C4-2B (cell line): ENCODE measurements around the gene ZNF724.
"Not testable (repeated sequence)": the region's sequence is repeated elsewhere in the genome, so short reads cannot be mapped to it uniquely, and the experiment has no call there.

Experiments
- H3K27ac ChIP-seq: fragments of 450-650 bp; 2 replicates; pipeline ENCODE4 v1.5.1; 2017
- CTCF ChIP-seq: fragments of 450-650 bp; conservative IDR thresholded peaks from 2 replicates; pipeline ENCODE4 v1.5.1; 2017; ENCODE audit warnings: mild to moderate bottlenecking
- ZFX ChIP-seq: fragments of 450-650 bp; IDR thresholded peaks from 2 replicates; pipeline ENCODE4 v1.6.1; 2017

The ZNF724 gene

DNA sequence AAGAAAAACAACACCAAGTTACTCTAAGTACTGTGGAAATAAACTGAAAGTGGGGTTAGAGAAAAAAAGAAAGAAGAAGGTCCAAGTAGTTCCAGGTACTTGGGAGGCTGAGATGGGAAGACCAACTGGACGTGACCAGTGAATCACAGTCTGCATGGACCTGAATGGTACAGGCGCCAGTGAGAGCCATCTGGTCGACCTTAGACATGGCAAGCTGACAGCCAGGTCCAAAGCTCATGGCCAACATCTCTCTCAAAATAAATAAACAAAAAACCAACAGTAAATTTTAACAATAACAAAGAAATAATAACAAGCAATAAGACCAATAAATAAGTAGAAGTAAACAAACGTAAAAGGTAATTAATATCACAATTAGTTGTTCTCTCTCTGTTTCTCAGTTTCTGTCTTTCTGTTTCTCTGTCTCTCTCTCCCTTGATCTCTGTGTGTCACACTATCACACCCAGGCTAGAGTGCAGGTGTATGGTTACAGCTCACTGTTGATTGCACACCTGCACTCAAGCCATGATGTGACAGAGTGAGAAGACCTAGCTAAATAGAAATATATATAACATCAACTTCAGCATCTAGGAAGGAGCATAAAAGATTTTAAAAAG, 31.6 kb upstream of the ZNF724 start:
- H3K27ac ChIP-seq = no peak overlapping the region

DNA sequence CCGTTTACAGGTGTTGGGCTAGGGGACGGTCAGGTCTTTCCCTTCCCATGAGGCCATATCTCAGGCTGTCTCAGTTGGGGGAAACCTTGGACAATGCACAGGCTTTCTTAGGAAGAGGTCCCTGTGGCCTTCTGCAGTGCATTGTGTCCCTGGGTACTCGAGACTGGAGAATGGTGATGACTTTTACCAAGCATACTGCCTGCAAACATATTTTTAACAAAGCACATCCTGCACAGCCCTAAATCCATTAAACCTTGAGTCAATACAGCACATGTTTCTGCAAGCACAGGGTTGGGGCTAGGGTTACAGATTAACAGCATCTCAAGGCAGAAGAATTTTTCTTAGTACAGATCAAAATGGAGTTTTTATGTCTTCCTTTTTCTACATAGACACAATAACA, 27.9 kb upstream of the ZNF724 start:
- not testable (repeated sequence) for H3K27ac ChIP-seq

More for the DNA sequence above, 31.6 kb upstream of the ZNF724 start:
- TF ChIP-seq CTCF = no peak

DNA sequence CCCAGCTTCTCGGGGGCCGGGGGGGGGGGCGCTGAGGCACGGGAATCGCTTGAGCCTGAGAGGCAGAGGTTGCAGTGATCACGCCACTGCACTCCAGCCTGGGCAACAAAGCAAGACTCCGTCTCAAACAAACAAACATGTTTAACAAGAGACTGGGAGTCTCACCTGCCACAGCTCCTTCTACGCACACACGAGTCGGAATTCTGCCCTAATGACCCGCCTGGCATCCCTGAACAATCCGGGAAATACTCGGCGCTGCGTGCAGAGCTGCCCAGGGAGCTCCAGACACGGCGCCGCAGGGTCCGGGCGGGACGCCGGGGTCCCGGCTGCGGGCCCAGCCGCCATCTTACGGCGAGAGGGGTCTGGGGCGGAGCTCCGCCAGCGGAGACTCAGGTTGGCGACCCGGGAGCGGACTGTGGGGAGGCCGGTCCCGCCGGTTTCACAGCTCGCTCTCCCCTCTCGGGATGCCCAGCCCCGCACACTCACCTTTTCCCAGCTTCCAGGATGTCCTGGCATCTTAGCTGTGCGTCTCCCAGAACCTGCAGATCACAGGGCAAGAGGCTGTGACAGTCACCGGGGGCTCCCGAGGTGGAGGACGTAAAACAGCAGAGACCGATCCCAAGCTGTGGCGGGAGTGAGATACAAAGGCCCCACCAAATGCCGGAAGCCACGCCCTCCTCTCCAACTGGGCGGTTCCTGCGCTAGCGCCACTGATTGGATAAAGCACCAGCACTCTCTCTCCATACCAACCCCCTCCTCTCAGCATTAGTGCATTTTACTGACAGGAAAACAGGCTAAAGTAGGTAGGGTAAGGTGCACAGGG, 23.6 kb upstream of the ZNF724 start:
- no peak for TF ChIP-seq CTCF
- TF ChIP-seq ZFX = peak; percentile 55
- peak overlapping the region; percentile 84 for H3K27ac ChIP-seq

DNA sequence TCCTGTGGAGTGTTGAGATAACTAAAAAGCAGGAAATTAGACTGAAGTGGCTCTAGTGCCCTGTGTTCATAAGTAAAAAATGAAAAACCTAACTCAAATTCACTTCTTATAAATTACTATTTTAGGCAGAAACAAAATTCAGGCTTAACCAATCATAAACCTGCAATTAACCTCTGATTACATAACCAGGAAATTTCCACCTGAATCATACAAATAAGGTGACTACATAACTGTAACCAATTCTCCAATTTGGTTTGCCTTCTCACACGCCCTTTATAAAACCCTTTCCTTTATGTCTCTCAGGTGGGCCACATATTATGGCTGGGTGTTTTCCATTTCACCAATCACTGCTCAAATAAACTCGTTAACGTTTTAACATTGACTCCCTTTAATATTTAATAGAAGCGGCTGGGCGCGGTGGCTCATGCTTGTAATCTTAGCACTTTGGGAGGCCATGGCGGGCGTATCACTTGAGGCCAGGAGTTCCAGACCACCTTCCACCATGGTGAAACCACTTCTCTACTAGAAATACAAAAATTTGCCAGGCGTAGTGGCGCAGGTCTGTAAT, 22.9 kb upstream of the ZNF724 start:
- TF ChIP-seq ZFX (no peak), CTCF (no peak)
- H3K27ac ChIP-seq = peak overlapping the region; percentile 84

GRCh38 chr19:23263870-23264590, 13.8 kb upstream of the ZNF724 start:
- no peak overlapping the region for H3K27ac ChIP-seq

DNA sequence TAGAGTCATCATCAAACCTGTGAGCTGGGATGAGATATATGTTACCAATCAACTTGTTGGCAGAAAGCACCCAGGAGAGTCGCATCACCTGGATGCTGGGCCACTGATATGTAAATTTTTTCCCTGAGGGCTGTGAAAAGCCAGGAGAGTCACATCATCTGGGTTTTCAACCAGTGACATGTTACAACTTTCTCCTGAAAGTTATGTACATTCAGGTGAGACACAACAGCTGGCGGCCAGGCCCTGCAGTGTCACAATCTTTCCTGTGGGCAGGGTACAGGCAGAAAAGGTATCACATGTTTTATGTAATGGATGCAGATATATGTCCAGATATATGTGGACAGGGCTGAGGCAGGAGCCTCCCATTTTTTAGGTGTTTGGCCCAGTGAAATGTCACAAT, 13.2 kb upstream of the ZNF724 start:
- H3K27ac ChIP-seq = no peak overlapping the region
- TF ChIP-seq CTCF = no peak
- no peak for TF ChIP-seq ZFX

More at GRCh38 chr19:23263870-23264590, 13.8 kb upstream of the ZNF724 start:
- no peak for TF ChIP-seq ZFX
- no peak for TF ChIP-seq CTCF

- TF ChIP-seq ZFX (no peak), CTCF (no peak)
- no peak overlapping the region for H3K27ac ChIP-seq
Measured at GRCh38 chr19:23262920-23263319, 12.7 kb upstream of the ZNF724 start.
